ENCODE data around the gene MYLK4. TPM values are rescaled to one million over a fixed set of nuclear protein-coding genes. Genes with fewer than 3 reads are reported as not detected.
A peak's percentile ranks its signal among the peaks of the same experiment; 100 is the strongest.
"Not testable (repeated sequence)": the region's sequence is repeated elsewhere in the genome, so short reads cannot be mapped to it uniquely, and the experiment has no call there.

The MYLK4 gene
- total RNA-seq, 1 donor from 2014 or later: 0.26 TPM

GRCh38 chr6:2764610-2765165 is 14.0 kb upstream of the MYLK4 start:
- DNase-seq (ENCODE audit: low read depth) (peak; percentile 63), FAIRE-seq (no peak)
- no peak for TF ChIP-seq CTCF (IDR thresholded peaks at IDR 0.05; ENCODE audit: insufficient read depth, low read length, severe bottlenecking)
- H3K36me3 ChIP-seq (ENCODE audit: control insufficient read depth, insufficient read depth, low read length): no peaks in the 10 kb centered on the region
- peak overlapping the region; percentile 49 for H3K4me3 ChIP-seq (ENCODE audit: low read depth, low read length)
- H3K27me3 ChIP-seq (ENCODE audit: control insufficient read depth, insufficient read depth, low read length): no peaks in the 10 kb centered on the region

- no peak for TF ChIP-seq CTCF (IDR thresholded peaks at IDR 0.05; ENCODE audit: insufficient read depth, low read length, severe bottlenecking)
- no peak for FAIRE-seq
- H3K27me3 ChIP-seq (ENCODE audit: control insufficient read depth, insufficient read depth, low read length): no peaks in the 10 kb centered on the region
- no peak for DNase-seq (ENCODE audit: low read depth)
- peak overlapping the region; percentile 49 for H3K4me3 ChIP-seq (ENCODE audit: low read depth, low read length)
- H3K36me3 ChIP-seq (ENCODE audit: control insufficient read depth, insufficient read depth, low read length): no peaks in the 10 kb centered on the region
Measured at GRCh38 chr6:2763876-2764540, 13.3 kb upstream of the MYLK4 start.

GRCh38 chr6:2763345-2763841 is 12.7 kb upstream of the MYLK4 start:
- DNase-seq (ENCODE audit: low read depth) (no peak), FAIRE-seq (no peak)
- TF ChIP-seq CTCF (IDR thresholded peaks at IDR 0.05; ENCODE audit: insufficient read depth, low read length, severe bottlenecking): no peak
- Histone ChIP-seq H3K4me3 (ENCODE audit: low read depth, low read length) (no peak overlapping the region), H3K27me3 (ENCODE audit: control insufficient read depth, insufficient read depth, low read length) (no peaks in the 10 kb centered on the region), H3K36me3 (ENCODE audit: control insufficient read depth, insufficient read depth, low read length) (no peaks in the 10 kb centered on the region)

GRCh38 chr6:2762868-2763267 is 12.1 kb upstream of the MYLK4 start:
- not testable (repeated sequence) for H3K4me3 ChIP-seq (ENCODE audit: low read depth, low read length); DNase-seq (ENCODE audit: low read depth); H3K36me3 ChIP-seq (ENCODE audit: control insufficient read depth, insufficient read depth, low read length); FAIRE-seq; H3K27me3 ChIP-seq (ENCODE audit: control insufficient read depth, insufficient read depth, low read length)

GRCh38 chr6:2760882-2761842 is 10.4 kb upstream of the MYLK4 start:
- peak; percentile 11 for TF ChIP-seq CTCF (IDR thresholded peaks at IDR 0.05; ENCODE audit: insufficient read depth, low read length, severe bottlenecking)
- no peaks in the 10 kb centered on the region for H3K36me3 ChIP-seq (ENCODE audit: control insufficient read depth, insufficient read depth, low read length)
- no peak for FAIRE-seq
- no peaks in the 10 kb centered on the region for H3K27me3 ChIP-seq (ENCODE audit: control insufficient read depth, insufficient read depth, low read length)
- DNase-seq (ENCODE audit: low read depth): peak; percentile 73
- no peak overlapping the region for H3K4me3 ChIP-seq (ENCODE audit: low read depth, low read length)

GRCh38 chr6:2758980-2759379 is 8.3 kb upstream of the MYLK4 start:
- FAIRE-seq (no peak), DNase-seq (ENCODE audit: low read depth) (no peak)
- H3K27me3 ChIP-seq (ENCODE audit: control insufficient read depth, insufficient read depth, low read length): no peaks in the 10 kb centered on the region
- H3K4me3 ChIP-seq (ENCODE audit: low read depth, low read length): no peak overlapping the region
- H3K36me3 ChIP-seq (ENCODE audit: control insufficient read depth, insufficient read depth, low read length): no peaks in the 10 kb centered on the region
- no peak for TF ChIP-seq CTCF (IDR thresholded peaks at IDR 0.05; ENCODE audit: insufficient read depth, low read length, severe bottlenecking)

Measured in bronchial epithelial cell (primary cell).